ENCODE data around the gene SCLT1. TPM values are rescaled to one million over a fixed set of nuclear protein-coding genes. Genes with fewer than 3 reads are reported as not detected.

SCLT1 gene
- total RNA-seq = 72.6 TPM

GRCh38 chr4:129093191-129093920 is at the start of gene SCLT1:
SCLT1 (minus strand) TSS chr4:129093539; CDS start chr4:129093103, 436 bp downstream.

DNA sequence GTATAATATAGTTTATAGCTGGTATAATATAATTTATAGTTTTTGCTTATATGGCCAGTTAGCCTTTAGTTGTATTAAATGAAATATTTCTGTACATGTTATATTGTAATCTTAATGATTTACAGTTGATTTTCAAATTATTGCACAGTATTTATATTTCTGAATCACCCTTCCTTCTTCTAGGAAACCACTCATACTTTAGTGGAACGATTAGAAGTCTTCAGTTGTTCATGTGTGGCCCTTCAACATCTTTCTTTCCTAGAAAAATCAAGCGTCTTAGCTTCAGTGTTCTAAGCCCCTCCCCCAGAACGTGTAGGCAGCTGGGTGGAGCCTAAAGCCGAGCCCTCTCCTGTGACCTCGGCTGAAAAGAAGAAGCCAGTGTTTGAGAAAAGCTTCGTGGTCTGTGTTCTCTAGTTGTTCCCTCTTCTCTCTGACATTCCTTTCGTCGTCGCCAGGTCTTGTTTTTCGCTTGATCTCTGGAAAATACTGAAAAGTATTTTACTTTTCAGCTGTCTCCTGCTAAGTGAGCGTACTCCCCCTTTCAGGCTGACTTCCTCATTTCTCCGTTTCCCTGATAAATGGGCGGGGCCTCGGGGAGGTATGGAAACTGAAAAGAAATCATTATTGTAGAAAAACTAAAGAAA is 2.6 kb upstream of the SCLT1 start, which contains the start of gene C4orf33:
Gene C4orf33, plus strand, starts transcription at position 342 of the 644 bp plus-strand sequence. CDS start 6,459 bp downstream, outside the sequence.

Small RNAs within 50 kb of the gene (small RNA-seq; reads per million reads assigned to genes)
- not detected for gene AC093826.2 (ENCODE audit: low replicate concordance)

Other genes with a start within 250 kb of the SCLT1 start
- 12.5 TPM for gene C4orf33, start 2.6 kb upstream of the SCLT1 start, total RNA-seq